ENCODE results near the gene DDX3Y.
A peak's percentile ranks its signal among the peaks of the same experiment; 100 is the strongest.

DDX3Y gene

GRCh38 chrY:12905895-12906294, 1.2 kb downstream of the DDX3Y start:
- ChIA-PET POLR2A (no interaction called here), CTCF (no interaction called here)
- no peak for DNase-seq (ENCODE audit: low read depth, low spot score)
- H3K4me3 ChIP-seq (ENCODE audit: low read depth, low read length) = peak overlapping the region; percentile 83
- no peak for TF ChIP-seq CTCF (IDR thresholded peaks at IDR 0.05; ENCODE audit: insufficient read depth, low read length, missing control alignments)

- H3K4me3 ChIP-seq (ENCODE audit: low read depth, low read length) = no peak overlapping the region
- CTCF ChIA-PET = no interaction called here
- POLR2A ChIA-PET = no interaction called here
- no peak for DNase-seq (ENCODE audit: low read depth, low spot score)
- no peak for TF ChIP-seq CTCF (IDR thresholded peaks at IDR 0.05; ENCODE audit: insufficient read depth, low read length, missing control alignments)
Observed at GRCh38 chrY:12913541-12913940, 8.9 kb downstream of the DDX3Y start.

GRCh38 chrY:12928043-12928442, 23.4 kb downstream of the DDX3Y start:
- POLR2A ChIA-PET = no interaction called here
- no peak overlapping the region for H3K4me3 ChIP-seq (ENCODE audit: low read depth, low read length)
- peak; percentile 27 for TF ChIP-seq CTCF (IDR thresholded peaks at IDR 0.05; ENCODE audit: insufficient read depth, low read length, missing control alignments)
- no peak for DNase-seq (ENCODE audit: low read depth, low spot score)
- CTCF ChIA-PET = interaction anchor here (0.6 to 4.2 kb wide), 2 partner anchors 415 to 419 kb away, joined by 3 to 25 read pairs; no protein-coding TSS in a partner anchor

- ChIA-PET POLR2A (no interaction called here), CTCF (no interaction called here)
- H3K4me3 ChIP-seq (ENCODE audit: low read depth, low read length) = no peak overlapping the region
- TF ChIP-seq CTCF (IDR thresholded peaks at IDR 0.05; ENCODE audit: insufficient read depth, low read length, missing control alignments) = no peak
- no peak for DNase-seq (ENCODE audit: low read depth, low spot score)
Observed at GRCh38 chrY:12941725-12942687, 37.3 kb downstream of the DDX3Y start.

All from AG04449 (cell line).